Measurements from ENCODE around the gene AMH.

AMH gene

DNA sequence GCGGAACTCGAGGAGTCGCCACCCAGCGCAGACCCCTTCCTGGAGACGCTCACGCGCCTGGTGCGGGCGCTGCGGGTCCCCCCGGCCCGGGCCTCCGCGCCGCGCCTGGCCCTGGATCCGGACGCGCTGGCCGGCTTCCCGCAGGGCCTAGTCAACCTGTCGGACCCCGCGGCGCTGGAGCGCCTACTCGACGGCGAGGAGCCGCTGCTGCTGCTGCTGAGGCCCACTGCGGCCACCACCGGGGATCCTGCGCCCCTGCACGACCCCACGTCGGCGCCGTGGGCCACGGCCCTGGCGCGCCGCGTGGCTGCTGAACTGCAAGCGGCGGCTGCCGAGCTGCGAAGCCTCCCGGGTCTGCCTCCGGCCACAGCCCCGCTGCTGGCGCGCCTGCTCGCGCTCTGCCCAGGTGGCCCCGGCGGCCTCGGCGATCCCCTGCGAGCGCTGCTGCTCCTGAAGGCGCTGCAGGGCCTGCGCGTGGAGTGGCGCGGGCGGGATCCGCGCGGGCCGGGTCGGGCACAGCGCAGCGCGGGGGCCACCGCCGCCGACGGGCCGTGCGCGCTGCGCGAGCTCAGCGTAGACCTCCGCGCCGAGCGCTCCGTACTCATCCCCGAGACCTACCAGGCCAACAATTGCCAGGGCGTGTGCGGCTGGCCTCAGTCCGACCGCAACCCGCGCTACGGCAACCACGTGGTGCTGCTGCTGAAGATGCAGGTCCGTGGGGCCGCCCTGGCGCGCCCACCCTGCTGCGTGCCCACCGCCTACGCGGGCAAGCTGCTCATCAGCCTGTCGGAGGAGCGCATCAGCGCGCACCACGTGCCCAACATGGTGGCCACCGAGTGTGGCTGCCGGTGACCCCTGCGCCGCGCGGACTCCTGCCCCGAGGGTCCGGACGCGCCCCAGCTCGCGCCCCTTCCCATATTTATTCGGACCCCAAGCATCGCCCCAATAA, 2.3 kb downstream of the AMH start:
- Histone ChIP-seq H4K20me1 (peaks cover 32 to 81% (median 79%) of the 10 kb centered on the region in 11 experiments), H3K4me1 (peaks cover 34 to 54% (median 48%) of the 10 kb centered on the region in 10 experiments), H3K9ac (no peak overlapping the region), H3K4me2 (peak overlapping the region; percentile 71 to 98 (median 86); a peak in 19 of 22 replicates), H3K27ac (no peak overlapping the region), H3K9me3 (replicated peaks in 1 of 11) (peaks cover 0 to 13% (median 7%) of the 10 kb centered on the region in 11 experiments; a peak in 8 of 22 replicates), H3K36me3 (peaks cover 30 to 54% (median 37%) of the 10 kb centered on the region in 11 experiments), H3K27me3 (peaks cover 59 to 66% (median 63%) of the 10 kb centered on the region in 11 experiments), H3K4me3 (0 out of 20 replicates have a peak overlapping the region, but pooled peaks of 2 of the 10 experiments have one; percentile 15 to 22)
- no peak for TF ChIP-seq Cebpa-rat (IDR thresholded peaks at IDR 0.05)

GRCh38 chr19:2252055-2252796, 3.1 kb downstream of the AMH start:
- H3K4me3 ChIP-seq, result peak overlapping the region; percentile 21 to 55 (median 36); a peak in 17 of 20 replicates
- H3K27ac ChIP-seq, result no peak overlapping the region
- peaks cover 59 to 66% (median 63%) of the 10 kb centered on the region in 11 experiments for H3K27me3 ChIP-seq
- peak overlapping the region in 7 of 11 experiments; percentile 0 to 57 (median 41); a peak in 9 of 22 replicates for H3K9ac ChIP-seq
- H3K4me1 ChIP-seq, result peaks cover 38 to 62% (median 57%) of the 10 kb centered on the region in 10 experiments
- peak overlapping the region; percentile 71 to 98 (median 86) for H3K4me2 ChIP-seq
- H3K36me3 ChIP-seq, result peaks cover 21 to 45% (median 28%) of the 10 kb centered on the region in 11 experiments
- H4K20me1 ChIP-seq, result peaks cover 24 to 72% (median 70%) of the 10 kb centered on the region in 11 experiments
- no peak for TF ChIP-seq Cebpa-rat (IDR thresholded peaks at IDR 0.05)
- peaks cover 0 to 13% (median 7%) of the 10 kb centered on the region in 11 experiments; a peak in 8 of 22 replicates for H3K9me3 ChIP-seq (replicated peaks in 1 of 11)

DNA sequence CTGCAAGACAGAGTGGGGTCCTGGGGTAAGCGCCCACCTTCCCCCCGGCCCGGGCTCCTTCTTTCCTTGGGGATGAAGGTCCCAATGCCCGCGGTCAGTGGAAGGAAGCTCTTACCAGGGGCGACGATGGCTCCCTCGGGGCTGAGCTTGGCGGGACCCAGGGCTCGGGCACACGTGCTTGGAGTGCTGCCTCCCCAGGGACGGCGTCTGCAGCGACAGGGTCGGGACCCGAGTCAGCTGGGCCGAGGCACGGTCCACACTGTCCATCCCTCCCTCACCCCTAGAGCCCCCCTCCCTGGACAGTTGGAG, 3.6 kb downstream of the AMH start:
- Histone ChIP-seq H3K4me2 (peak overlapping the region; percentile 71 to 98 (median 86)), H3K27me3 (peaks cover 59 to 66% (median 63%) of the 10 kb centered on the region in 11 experiments), H4K20me1 (peaks cover 21 to 67% (median 65%) of the 10 kb centered on the region in 11 experiments; a peak in 21 of 22 replicates), H3K4me3 (peak overlapping the region; percentile 21 to 55 (median 36); a peak in 19 of 20 replicates), H3K27ac (no peak overlapping the region), H3K4me1 (peaks cover 42 to 67% (median 62%) of the 10 kb centered on the region in 10 experiments), H3K9ac (peak overlapping the region in 8 of 11 experiments; percentile 0 to 57 (median 40); a peak in 12 of 22 replicates), H3K9me3 (replicated peaks in 1 of 11) (peaks cover 0 to 13% (median 7%) of the 10 kb centered on the region in 11 experiments; a peak in 8 of 22 replicates), H3K36me3 (peaks cover 16 to 40% (median 23%) of the 10 kb centered on the region in 11 experiments; a peak in 21 of 22 replicates)
- no peak for TF ChIP-seq Cebpa-rat (IDR thresholded peaks at IDR 0.05)

DNA sequence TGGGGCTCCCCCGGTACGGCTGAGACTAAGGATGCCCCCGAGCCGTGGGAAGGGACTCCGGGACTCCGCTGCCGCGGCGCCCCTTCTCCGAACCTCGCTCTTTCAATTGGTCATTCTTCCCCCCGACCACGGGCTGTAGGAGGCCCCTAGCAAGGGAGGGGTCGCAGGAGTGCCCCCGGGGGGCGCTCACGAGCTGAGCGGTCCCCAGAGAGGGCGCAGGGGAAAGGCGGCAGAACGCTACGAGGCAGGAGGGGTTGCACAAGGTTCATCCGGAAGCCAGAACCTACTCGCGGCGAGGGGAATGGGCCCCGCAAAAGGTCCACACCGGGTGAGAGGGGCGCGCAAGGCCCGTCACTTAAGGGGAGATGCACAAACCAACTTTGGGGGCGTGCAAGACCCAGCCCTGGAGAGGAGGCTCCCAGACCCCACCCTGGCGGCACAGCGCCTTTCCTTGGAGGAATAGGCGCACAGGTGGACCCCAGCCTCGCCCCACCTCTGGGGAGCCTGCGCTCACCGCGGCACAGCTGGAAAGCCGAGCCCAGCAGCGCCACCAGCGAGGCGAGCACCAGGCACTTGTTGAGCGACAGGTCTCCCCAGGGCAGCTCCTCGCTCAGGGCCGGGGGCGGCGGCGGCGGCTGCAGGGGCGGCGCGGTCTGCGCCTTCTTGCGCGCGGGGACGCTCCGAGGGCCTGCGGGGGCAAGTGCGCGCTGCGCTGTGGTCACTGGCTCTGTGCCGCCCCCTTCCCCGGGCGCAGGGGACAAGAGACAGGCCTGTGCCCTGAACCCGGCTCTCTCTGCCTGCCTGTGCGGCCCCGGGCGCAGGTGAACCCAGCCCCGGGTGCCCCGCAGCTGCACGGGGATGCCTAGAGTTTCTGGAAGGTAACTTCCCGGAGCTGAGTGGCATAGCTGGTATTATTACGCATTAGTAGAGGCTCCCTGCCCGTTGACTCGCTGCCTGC, 4.3 kb downstream of the AMH start:
- Histone ChIP-seq H3K27ac (no peak overlapping the region), H4K20me1 (peaks cover 20 to 61% (median 58%) of the 10 kb centered on the region in 11 experiments; a peak in 21 of 22 replicates), H3K4me3 (peak overlapping the region; percentile 21 to 55 (median 36); a peak in 19 of 20 replicates), H3K9me3 (replicated peaks in 1 of 11) (peaks cover 0 to 13% (median 7%) of the 10 kb centered on the region in 11 experiments; a peak in 8 of 22 replicates), H3K9ac (peak overlapping the region in 8 of 11 experiments; percentile 2 to 57 (median 40); a peak in 13 of 22 replicates), H3K36me3 (peaks cover 11 to 34% (median 17%) of the 10 kb centered on the region in 11 experiments; a peak in 18 of 22 replicates), H3K4me1 (peaks cover 48 to 74% (median 68%) of the 10 kb centered on the region in 10 experiments), H3K4me2 (peak overlapping the region; percentile 71 to 98 (median 86)), H3K27me3 (peaks cover 59 to 65% (median 63%) of the 10 kb centered on the region in 11 experiments)
- TF ChIP-seq Cebpa-rat (IDR thresholded peaks at IDR 0.05), result no peak

DNA sequence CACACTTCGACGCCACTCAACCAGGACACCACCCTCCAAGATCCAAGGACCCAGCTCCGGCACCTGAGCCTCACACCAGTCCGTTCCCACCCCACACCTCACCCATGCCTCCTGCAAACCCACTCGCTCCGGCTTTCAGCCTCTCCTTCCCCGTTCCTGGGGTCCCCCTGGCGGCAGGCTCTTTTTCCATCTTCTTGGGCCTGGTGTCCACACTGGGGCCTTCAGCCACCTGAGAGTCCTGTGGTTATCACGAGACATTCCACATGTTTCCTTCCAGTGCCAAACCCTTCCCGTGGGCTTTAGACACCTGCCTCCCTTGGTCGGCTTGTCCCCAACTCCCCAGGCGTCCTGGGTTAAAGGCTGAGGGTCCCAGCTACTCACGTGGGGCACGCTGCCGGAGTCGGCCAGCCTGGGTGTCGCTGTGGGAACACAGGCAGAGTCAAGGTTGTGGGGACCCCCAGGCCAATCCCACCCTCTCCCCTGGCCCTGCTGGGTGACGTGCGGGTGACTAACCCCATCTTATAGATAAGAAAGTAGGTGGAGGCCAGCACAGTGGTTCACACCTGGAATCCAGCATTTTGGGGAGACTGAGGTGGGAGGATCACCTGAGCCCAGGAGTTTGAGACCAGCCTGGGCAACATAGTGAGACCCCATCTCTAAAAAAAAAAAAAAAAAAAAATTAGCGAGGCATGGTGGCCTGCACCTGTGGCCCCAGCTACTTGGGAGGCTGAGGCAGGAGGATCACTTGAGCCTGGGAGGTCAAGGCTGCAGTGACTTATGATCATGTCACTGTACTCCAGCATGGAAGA, 5.1 kb downstream of the AMH start:
- H3K9me3 ChIP-seq (replicated peaks in 1 of 11), result peaks cover 0 to 13% (median 7%) of the 10 kb centered on the region in 11 experiments; a peak in 8 of 22 replicates
- peaks cover 53 to 82% (median 76%) of the 10 kb centered on the region in 10 experiments for H3K4me1 ChIP-seq
- no peak for TF ChIP-seq Cebpa-rat (IDR thresholded peaks at IDR 0.05)
- peaks cover 2 to 25% (median 8%) of the 10 kb centered on the region in 11 experiments; a peak in 17 of 22 replicates for H3K36me3 ChIP-seq
- H4K20me1 ChIP-seq, result peaks cover 11 to 52% (median 50%) of the 10 kb centered on the region in 11 experiments; a peak in 21 of 22 replicates
- H3K4me2 ChIP-seq, result peak overlapping the region in 10 of 11 experiments; percentile 71 to 98 (median 84); a peak in 15 of 22 replicates
- H3K4me3 ChIP-seq, result peak overlapping the region in 2 of 10 experiments; percentile 47 to 52; a peak in 1 of 20 replicates
- H3K9ac ChIP-seq, result peak overlapping the region in 2 of 11 experiments; percentile 56 to 57; a peak in 3 of 22 replicates
- H3K27ac ChIP-seq, result no peak overlapping the region
- H3K27me3 ChIP-seq, result peaks cover 52 to 57% (median 54%) of the 10 kb centered on the region in 11 experiments

DNA sequence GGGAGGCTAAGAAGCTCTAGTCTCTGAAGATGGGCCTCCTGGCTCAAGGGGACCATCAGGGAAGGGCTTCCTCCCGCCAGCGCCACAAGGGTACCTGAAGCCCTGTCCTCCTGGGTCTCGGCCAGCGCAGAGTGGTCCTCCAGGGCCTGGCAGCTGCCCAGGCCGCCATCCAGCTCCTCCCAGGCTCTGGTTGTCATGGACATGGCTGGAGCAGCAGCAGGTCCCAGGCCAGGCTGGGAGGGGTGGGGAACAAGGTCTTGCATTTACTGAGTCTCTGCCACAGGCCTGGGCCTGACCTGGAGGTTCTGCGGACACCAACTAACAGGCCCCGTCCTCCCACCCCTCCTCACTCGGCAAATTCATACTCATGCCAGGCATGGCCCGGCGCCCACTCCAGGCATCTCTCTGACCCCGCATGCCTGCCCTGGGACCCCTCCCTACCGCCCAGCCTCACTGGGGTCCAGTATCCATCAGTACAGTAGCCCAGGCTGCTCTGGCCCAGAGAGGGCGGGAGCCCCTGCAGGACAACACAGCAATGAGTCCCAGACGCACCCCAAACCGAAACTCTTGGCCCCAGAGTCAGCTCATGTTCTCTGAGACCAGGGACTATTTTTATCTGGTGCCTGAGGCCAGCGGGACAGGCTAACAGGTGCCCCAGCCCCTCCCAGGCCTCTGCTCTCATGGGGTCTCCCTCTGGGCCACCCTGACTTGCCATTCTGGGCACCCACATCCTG, 6.2 kb downstream of the AMH start:
- TF ChIP-seq Cebpa-rat (IDR thresholded peaks at IDR 0.05), result no peak
- Histone ChIP-seq H3K27ac (peak overlapping the region in 3 of 11 experiments; percentile 17 to 72 (median 24); a peak in 3 of 22 replicates), H3K4me2 (peak overlapping the region; percentile 5 to 91 (median 64); a peak in 19 of 22 replicates), H3K27me3 (peaks cover 42 to 47% (median 44%) of the 10 kb centered on the region in 11 experiments), H4K20me1 (peaks cover 3 to 42% (median 40%) of the 10 kb centered on the region in 11 experiments; a peak in 21 of 22 replicates), H3K36me3 (peaks cover 0 to 16% (median 0%) of the 10 kb centered on the region in 11 experiments; a peak in 5 of 22 replicates), H3K9me3 (replicated peaks in 1 of 11) (peaks cover 0 to 13% (median 7%) of the 10 kb centered on the region in 11 experiments; a peak in 8 of 22 replicates), H3K4me3 (no peak overlapping the region), H3K9ac (peak overlapping the region in 4 of 11 experiments; percentile 18 to 53 (median 46); a peak in 7 of 22 replicates), H3K4me1 (peaks cover 62 to 93% (median 86%) of the 10 kb centered on the region in 10 experiments)

Measured in BLaER1 treated with 17β-estradiol and CSF1 and Interleukin-3, amounts not matched to agents 10 nM and 100 nM (cell line).